GM23248 (cell line): Measurements from ENCODE around the gene STARD7.

Source experiments
- EZH2 ChIP-seq: fragments of 200-600 bp; sonication (generic); IDR thresholded peaks from 2 replicates; pipeline ENCODE4 v1.6.1; 2018; ENCODE audit warnings: antibody characterized with exemption, mild to moderate bottlenecking; ENCODE audit not compliant: insufficient read depth, poor library complexity, severe bottlenecking
- EZH2phosphoT487 ChIP-seq: fragments of 200-600 bp; sonication (generic); IDR thresholded peaks from 2 replicates; pipeline ENCODE4 v1.6.1; 2018; ENCODE audit warnings: antibody characterized with exemption, moderate library complexity, mild to moderate bottlenecking, low read depth; ENCODE audit not compliant: insufficient read depth

GRCh38 chr2:96143848-96144480, 64.7 kb downstream of the STARD7 start:
- TF ChIP-seq EZH2phosphoT487 (no peak), EZH2 (no peak)
